Muscle of back (tissue), 11 donors: ENCODE results near the gene SNED1. TPM values are rescaled to one million over a fixed set of nuclear protein-coding genes. Genes with fewer than 3 reads are reported as not detected.

ENCODE experiments used
- DNase-seq, 3 donors: peaks; one replicate each; pipeline versions ENCODE4 v3.0.0 to v3.0.0-alpha.2; 2013
- polyA plus RNA-seq, 10 donors: library from polyadenylated mRNA; unstranded; fragments of 120-200 nt; gene quantifications; one replicate each; pipeline ENCODE4 v1.2.1, GENCODE V29; 2013; ENCODE audit not compliant: insufficient read length in 10 of 10

SNED1 gene
- polyA plus RNA-seq, 10 donors, result 2.2 to 5.6 (median 3.3) TPM

- no peak for DNase-seq
These were observed 67.9 kb downstream of the SNED1 start for GRCh38 chr2:241066171-241066892.

DNA sequence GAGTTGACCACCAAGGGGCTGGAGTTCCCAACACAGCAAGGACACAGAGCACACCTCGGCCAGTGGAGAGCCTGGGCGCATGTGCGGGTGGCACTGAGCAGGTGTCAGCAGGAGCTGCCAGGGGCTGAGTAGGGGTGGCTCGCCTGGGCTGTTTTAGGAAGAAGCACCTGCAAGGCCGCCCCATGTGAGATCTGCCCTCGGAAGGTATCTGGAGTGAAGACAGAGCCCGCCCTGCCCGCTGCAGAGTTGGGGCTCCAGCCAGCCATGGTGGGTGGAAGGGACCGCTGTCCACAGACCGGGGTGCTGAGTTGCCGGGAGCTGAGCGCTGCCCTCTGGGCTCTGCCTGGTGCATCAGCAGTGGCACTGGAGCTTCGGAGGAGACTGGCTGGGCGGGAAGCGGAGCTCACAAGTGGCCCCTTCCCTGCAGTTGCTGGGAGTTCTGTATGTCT, 68.5 kb downstream of the SNED1 start:
- DNase-seq, result no peak

DNA sequence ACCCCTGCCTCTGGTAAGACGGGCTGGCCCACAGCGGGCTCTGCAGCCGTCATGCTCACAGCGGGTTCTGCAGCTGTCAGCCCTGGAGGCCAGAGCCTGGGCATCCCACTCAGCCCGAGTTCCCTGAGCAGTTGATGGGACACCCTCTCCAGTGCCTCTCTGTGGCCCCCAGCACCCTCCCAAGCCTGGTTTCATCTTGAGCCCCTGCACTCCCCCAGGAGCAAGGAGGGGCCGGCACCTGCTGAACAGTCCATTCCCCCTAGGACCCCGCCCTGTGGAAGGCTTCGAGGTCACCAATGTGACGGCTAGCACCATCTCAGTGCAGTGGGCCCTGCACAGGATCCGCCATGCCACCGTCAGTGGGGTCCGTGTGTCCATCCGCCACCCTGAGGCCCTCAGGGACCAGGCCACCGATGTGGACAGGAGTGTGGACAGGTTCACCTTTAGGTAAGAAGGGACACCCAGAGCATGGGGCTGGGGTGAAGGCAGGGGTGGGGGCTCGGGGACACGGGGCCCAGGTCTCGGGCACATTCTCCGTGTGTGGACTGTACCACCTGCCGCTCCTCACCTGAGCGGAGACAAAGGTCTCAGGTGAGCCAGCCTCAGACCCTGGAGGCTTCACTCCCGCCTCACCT, 69.2 kb downstream of the SNED1 start:
- no peak for DNase-seq

GRCh38 chr2:241068136-241068941, 69.9 kb downstream of the SNED1 start:
- no peak for DNase-seq

DNA sequence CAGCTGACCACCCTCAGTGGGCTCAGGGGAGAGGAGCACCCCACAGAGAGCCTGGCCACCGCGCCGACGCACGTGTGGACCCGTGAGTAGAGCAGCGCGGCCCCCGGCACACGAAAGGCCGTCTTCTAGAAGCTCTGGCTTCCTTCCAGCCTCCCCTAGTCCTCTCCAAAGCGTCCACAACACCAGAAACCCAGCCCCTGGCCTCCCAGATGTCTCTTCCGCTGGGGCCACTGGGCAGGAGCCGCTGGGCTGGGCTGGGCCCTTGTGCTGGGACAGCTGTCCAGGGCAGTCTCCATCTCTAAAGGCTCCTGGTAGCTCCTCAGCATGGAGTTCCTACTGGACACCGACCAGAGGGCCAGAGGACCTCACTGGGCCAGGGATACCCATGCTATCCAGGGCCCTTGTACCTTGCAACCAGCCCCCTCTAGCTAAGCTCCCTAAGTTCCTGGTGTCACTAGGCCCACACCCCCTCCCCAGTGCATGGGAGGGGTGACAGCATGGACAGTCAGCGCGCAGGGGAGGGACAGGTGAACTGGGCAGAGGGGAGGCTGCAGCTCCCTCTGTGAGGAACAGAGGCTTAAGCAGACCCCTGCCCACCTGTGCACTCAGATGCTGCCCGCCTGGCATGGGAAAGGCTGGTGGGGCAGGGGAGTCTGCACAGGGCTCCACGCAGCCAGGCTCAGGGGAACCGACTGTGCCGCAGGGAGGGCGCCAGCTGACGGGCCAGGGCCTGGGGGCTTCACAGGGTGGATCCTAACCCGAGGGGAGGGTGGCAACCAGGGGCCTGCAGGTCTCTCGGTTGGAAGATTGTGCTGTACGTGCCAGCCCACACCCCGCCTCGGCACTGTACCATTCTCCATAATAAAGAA, 70.8 kb downstream of the SNED1 start:
- DNase-seq, result no peak

GRCh38 chr2:241069821-241070281, 71.4 kb downstream of the SNED1 start:
- DNase-seq, result no peak

DNA sequence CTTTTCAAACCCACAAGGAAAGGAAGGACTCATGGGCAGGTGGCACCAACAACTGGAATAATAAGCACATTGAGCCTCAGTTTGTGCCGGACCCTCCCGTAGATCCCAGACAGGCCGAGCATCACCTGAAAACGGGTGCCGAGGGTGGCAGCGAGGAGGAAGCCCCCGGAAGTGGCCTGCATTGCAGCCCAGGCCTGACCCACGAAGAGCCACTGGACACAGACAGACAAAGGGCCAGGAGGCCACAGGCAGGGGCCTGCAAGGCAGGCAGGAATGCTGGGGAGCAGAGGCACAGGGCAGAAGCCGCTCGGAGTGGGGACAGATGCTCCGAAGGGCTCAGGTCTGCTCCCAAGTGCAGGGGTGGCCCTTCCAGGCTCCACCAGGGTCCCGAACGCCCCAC, 71.9 kb downstream of the SNED1 start:
- DNase-seq, result no peak

DNA sequence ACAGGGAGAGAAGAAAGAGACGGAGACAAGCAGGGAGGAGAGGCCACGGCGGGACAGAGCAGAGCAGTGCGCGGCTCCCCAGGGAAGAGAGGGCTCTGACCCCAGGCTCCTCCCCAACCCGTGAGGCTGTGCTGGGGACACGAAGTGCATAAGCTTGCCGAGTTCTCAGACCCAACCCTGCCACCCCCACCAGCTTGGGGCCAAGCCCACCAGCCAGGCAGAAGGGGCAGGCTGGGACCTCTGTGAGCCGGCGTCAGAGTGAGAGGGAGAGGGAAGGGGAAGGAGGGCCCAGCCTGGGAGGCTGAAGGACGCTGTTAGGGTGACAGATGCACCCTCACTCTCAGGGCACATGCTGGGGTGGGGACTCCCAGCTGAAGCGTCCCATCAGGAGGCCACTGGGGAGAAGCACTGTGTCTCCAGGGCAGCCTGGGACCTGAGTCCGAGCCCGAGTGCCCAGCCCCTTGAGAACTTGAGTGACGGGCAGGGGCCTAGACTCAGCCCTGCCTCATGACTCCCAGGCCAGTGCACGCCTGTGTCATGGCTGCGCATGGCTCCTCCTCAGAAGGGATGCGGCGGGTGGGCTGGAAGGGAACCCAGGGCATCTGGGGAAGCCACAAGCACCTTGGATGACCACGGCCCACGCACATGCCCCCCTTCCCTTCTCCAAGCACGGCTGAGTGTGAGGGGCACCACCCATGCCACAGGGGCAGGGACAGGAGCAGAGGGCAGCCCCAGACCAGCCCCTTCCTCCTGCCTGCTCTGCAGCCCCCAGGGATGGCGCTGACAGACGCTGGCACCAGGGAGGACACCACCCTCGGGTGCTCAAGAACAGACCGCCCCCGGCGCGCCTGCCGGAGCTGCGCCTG, 72.6 kb downstream of the SNED1 start:
- no peak for DNase-seq

GRCh38 chr2:241071677-241072111, 73.3 kb downstream of the SNED1 start:
- DNase-seq, result no peak

DNA sequence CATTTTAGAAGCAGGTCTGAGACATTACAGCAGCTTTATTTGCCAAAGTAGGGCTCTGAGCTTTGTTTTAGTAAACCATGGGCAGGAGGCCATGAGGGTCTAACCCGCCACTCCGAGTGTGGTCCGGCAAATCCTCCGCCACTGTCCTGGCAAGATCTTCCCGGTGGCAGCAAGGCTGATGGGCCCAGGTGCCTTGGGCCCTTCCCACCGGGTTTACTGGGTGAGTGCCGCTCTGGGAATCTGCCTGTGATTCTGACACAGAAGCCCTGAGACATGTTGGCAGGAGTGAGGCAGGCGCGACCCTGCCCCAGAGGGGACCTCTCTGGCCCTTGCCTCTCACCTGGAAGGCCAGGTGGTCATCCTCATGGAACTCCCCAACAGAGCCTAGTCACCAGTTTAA, 73.7 kb downstream of the SNED1 start:
- no peak for DNase-seq

- DNase-seq, result no peak
These were observed 74.2 kb downstream of the SNED1 start for GRCh38 chr2:241072553-241073165.

DNA sequence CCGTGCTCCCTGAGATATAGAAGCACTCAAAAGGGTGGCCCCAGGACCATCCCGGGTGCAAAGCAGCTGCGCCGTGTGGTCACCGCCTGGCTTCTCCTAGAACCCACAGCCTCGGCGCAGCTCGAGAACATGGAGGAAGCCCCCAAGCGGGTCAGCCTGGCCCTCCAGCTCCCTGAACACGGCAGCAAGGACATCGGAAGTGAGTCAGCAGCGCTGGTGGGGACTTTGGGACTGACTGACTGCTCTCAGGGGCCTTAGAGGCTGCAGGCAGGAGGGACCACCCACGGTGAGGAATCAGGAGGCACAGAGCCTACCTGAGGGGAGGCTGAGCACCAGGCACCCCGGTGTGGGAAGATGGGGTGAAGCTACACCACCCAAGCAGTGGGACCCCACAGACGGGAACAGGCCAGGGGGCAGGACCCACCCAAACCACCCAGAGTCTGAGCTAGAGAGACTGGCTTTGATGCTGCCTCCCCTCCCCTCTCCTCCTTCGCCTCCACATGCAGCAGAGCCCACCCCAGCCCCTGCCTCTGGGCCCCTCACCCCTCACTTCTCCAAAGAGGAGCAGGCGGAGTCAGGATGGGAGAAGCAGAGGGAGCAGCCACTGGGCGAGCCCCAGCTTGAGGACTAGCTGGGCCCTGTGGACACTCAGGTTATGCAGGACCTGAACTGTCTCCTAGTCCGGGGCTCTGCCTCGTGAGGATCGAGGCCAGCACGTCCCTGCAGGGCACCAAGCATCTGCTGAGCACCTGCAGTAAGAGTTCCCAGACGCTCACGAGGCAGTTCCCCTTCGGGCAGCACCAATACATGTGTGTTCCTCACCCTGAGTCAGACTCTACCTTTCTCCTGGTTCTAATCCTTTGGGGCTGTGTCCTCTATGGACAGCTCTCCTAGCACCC, 75.0 kb downstream of the SNED1 start:
- DNase-seq, result no peak

- DNase-seq, result no peak
These were observed 75.8 kb downstream of the SNED1 start for GRCh38 chr2:241074065-241074818.

DNA sequence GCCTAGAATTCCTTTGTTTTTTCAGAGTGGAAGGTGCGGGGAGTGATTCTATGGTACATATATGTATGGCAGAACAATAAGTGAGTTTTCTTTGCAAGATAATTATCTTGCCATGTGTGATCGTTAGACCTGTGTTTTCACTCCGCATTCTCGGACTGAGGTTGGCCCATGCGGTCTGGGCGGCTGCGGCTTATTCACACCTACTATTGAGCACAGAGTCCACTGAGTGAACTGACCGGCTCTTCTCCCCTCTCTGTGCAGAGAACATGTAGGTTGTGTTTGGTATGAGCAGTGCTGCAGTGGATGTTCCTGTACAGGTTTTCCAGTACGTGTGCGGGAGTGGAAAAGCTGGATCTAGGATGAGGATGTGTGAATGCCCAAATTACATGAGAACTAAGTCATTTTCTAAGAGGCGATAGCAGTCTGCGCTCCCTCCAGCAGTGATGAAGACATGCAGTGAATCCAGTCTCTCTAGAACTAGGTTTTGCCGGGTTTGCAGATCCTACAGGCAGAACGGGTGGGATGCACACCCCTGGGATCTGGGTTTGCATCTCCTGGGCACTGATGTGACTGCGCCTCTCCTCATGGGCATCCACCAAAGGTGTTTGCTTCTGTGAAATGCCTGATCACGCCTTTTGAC, 76.6 kb downstream of the SNED1 start:
- no peak for DNase-seq

DNA sequence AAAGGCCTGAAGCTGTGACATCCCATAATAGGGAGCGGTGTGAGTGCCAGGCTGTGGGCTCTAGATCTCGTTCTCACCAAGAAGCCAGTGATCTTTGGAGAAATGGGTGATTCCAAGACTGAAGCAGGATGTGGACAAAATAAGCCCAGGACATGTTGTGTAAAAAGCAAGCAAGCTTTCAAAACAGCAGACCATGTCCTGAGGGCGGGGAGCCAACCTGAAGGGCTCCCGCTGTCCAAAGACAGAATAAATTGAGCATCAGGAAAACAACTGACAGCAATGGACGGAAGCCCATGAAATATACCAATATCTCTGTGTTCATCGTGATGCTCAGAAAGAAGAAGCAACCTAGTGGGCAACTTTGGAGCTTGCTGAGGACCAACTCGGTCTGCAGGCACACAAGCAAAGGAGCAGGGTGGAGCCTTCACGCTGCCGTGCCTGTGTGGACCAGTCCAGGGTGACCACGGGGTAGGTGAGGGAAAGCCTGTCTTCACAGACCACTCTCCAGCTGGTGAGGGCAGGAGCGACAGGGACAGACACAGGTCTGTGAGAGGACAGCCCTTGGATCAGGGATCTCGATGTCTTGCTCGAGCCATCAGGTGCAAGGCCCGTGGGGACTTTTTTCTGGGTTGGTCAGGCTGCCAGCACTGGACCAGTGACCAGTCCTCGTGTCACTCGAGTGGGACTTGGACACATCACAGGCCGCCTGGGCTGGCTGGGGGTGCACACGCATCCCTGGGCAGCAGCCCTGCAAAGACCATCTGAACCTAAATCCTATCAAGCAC, 82.2 kb downstream of the SNED1 start:
- no peak for DNase-seq

DNA sequence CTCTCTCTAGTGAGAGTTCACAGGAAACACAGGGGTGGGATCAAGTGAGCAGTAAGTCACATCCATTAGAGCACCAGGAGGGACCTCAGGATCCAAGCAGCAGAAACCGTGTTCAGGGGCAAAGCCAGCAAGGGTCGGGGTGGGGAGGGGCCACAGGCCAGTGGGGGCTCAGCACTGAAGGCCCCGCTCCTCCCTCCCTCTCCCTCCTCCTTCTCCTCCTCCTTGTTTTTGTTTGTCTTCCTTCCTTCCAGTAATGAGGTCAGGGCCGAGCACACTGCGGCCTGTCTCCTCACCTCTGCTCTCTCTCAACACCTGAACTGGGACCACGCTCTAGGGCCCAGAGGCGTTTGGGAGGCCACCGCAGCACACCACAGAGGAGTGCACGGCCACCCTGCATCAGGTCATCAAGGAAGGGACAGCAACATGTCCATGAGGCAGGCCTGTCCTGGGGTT, 82.8 kb downstream of the SNED1 start:
- no peak for DNase-seq
